GM19395 (cell line): Measurements from ENCODE around the gene BPHL.
"Not testable (repeated sequence)": the region's sequence is repeated elsewhere in the genome, so short reads cannot be mapped to it uniquely, and the experiment has no call there.

Experiments used
- ATAC-seq: cut with Tn5 transposase; IDR thresholded peaks from one replicate; pipeline ENCODE4 v1.9.1; 2021; ENCODE audit warnings: mild to moderate bottlenecking, moderate library complexity; ENCODE audit not compliant: unreplicated experiment

BPHL gene

DNA sequence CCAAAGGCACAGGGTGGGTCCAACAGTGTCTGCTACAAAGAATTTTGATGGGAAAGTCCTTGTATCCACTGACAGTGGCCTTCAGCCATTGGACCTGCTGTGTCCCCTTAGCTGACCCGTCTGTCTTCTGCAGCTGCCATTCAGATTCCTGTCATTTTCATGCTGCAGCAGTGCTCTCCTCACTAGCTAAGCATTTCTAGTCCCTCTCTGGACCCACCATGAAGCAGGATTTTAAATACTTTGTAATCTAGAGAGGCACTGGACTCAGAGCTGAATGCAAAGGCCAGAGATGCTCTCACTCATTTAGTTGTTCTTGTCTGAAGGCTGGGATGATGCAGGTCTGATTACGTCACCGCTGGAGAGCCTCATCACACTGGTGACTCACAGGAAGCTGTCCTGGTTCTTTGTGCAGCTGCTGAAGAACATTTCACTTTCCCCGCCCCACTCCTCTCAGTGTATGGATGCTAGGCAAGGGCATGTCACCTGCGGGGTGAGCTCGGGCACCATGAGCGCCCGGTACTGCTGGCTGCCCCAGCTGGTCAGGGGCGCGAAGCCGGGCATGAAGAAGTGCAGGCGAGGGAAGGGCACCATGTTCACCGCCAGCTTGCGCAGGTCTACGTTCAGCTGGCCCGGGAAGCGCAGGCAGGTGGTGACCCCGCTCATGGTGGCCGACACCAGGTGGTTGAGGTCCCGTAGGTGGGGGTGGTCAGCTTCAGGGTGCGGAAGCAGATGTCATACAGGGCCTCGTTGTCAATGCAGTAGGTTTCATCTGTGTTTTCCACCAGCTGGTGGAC, 58.2 kb downstream of the BPHL start:
- ATAC-seq: no peak

GRCh38 chr6:3178666-3179065, 60.2 kb downstream of the BPHL start:
- not testable (repeated sequence) for ATAC-seq

DNA sequence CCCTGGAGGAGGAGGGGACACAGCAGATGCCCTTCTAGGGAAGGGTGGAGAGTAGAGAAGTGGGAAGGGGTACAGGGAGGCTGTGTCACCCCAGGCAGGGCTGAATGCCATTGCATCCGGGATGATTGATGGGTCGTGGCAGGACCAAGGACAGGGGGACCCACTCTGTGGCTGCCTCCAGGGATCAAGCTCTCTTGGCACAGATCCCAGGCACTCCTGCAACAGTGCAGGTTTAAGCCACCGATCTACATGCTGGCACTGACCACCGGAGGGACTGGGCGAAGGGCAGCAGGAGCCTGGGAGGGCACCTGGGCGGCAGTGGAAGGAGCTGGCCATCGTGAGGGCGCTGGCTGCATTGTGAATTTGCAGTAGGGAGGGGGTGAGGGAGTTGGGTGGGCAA, 61.4 kb downstream of the BPHL start:
- not testable (repeated sequence) for ATAC-seq

DNA sequence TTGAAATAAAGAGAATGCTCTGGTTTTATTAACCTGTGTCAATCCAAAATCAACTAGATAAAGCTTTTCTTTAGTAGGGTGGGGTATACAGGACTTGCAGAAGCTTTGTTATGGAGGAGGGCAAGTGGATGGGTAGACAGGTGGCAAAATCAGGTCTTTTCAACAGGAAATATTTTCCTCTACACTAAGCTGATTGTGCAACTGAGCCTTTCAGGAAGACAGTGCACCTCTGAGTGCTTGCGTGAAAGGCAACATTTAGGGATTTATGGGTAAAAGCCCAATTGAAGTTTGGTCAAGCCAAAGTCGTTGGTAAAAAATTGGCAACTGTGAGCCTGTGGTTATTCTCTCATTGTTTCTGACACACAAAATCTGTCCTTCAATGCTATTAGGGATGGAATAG, 62.6 kb downstream of the BPHL start:
- ATAC-seq: no peak

DNA sequence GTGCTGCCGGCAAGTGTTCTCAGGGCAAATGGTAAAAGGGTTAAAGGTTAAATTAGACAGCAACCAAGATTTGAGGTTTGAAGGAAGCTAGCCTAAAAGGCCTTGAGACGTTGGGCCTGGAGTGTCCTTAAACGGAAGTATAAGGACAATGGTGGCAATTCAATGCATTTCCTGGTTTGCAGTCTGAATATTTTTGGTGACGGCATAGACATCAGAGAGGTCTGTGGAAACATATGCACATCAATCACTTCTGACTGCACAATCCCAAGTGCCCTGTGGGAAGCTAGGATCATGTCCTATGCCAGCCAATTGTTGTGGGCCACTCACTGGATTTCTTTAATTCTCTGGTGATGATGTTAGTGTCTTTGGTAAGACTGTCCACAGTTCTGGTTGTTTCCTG, 64.6 kb downstream of the BPHL start:
- no peak for ATAC-seq

DNA sequence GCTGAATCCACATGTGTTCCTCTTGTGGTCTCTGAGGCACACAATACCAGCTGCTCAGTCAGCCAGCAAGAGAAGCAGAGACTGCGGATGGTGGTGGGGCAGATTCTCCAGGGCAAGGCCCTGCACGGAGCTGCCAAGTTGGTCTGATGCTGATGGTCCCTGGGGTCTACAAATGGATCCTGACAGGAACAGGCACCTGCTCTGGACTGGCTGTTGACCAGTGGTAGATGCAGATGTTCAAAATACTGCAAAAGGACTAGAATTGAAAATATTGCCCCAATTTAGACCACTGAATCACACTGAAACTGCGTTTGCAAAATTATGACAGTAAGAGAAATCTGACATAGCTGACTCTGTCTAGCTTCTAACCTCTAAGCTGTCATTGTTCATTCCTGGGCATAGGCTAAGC, 68.5 kb downstream of the BPHL start:
- ATAC-seq: no peak

DNA sequence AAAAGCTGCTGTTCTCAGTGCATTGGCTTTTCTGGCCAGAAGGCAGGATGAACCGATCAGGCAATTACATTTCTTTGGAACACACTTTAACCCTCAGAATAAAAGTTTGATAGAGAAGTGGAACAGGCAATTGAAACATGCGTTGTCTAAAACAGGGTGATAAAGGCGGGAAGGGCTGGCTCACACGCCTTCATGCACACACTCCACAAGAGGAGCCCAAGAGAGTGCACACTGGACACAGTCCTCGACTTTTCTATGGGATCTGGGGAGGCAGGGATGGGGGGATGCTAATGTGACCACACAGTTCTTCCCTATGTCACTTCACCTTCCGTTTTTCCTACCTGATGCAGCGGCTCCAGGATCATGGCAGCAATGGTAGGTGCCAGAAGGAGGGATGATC, 69.8 kb downstream of the BPHL start:
- ATAC-seq: no peak

DNA sequence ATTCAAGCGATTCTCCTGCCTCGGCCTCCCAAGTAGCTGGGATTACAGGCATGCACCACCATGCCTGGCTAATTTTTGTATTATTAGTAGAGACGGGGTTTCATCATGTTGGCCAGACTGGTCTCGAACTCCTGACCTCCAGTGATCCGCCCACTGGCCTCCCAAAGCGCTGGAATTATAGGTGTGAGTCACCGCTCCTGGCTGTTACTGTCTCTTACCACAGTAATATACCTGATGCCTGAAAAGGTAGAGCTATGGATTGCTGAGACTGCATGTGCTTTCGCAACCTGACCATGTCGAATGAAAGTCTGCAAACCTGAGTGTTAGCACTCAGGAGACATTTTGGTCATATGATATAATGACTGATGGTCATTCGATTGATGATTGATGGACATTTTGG, 70.7 kb downstream of the BPHL start:
- not testable (repeated sequence) for ATAC-seq

DNA sequence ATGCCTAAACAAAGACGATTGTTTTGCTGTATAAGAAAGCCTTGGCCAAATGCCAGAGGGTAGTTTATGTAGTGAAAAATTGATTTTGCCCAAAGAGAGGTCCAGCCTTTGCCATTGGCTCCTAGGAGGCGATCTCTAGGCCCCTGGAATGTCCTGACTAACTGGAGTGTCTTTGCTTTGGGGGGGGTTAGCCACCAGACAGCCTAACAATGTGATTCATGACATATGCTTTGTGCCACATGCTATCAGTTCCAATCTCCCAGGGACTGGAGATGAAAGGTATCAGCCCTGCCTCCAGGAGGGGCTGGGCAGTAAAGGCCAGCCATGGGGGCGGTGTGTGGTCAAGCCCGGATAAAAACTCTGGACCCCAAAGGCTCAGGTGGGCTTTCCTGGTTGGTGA, 71.5 kb downstream of the BPHL start:
- no peak for ATAC-seq

GRCh38 chr6:3190779-3191178, 72.3 kb downstream of the BPHL start:
- no peak for ATAC-seq

DNA sequence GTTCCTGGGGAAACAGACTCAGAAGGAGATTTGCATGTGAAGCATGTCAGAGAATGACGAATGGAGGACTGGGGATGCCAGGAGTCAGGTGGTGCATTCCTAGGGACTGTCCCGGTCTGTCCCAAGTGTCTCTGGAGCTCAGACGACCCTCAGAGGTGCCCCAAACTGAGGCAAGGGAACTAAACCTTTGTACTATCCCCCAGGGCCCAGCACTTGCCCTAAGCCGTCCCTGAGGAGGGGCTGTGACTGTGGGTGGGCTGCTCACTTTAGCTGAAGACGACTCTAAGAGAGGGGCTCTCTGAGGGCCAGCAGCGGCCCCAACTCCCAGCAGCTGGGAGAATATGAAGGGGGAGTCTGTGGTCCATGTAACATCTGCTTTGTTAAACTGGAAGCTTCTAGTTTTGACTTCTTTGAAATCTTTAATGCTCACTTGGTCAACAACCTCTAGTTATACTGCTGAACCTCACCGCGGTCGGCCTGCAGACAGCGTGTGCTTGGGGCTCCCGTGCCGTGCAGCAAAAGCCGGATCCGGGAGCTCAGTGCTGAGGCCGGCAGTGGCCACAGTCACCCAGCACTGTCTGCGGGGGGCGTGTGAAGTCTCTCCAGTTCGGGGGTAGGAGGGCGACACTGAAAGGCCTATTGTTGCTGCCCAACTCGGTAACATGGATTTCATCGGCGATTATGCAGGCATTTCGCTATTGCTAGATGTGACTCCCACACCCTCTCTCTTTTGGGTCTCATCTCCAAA, 74.8 kb downstream of the BPHL start:
- ATAC-seq: no peak

GRCh38 chr6:3194535-3195419, 76.3 kb downstream of the BPHL start:
- ATAC-seq: no peak

DNA sequence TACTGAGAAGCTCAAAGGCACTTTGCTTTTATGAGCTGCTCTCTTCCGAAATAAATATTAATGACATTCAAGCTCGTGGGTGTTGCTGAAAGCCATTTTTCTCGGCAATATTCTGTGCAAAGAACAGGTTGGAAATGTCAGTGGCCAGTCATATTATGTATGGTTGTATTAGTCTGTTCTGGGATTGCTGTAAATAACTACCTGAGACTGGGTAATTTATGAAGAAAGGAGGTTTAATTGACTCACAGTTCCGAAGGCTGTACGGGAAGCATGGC, 76.8 kb downstream of the BPHL start:
- ATAC-seq: no peak

DNA sequence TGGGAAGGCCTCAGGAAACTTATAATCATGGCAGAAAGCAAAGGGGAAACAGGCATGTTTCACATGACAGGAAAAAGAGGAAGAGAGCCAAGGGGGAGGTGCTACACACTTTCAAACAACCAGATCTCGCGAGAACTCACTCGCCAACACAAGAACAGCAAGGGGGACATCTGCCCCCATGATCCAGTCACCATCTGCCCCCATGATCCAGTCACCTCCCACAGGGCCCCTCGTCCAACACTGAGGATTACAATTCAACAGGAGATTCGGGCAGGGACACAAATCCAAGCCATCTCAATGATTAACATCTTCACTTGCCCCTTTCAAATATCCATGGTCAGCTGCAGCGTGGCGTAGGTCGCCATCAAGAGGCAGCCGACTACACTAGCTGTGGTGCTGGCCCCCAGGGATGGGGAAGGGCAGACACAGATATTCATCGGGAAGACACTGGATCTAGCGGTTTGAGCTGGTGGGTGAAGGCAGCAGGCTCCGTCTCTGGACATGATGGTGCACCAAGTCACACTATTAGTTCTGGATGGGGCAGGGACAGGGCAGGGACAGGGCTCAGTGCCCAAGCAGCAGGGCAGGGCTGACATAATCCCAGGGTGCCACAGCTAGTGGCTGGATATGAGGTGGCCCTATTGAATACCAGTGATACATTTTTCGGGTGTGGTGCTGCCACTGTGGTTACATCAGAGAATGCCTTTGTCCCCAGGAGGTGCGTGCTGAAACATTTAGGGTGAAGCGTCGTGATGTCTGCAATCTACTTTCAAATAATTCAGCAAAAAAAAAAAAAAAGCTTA, 77.4 kb downstream of the BPHL start:
- no peak for ATAC-seq

GRCh38 chr6:3196770-3197169, 78.3 kb downstream of the BPHL start:
- no peak for ATAC-seq

- not testable (repeated sequence) for ATAC-seq
These were observed 79.2 kb downstream of the BPHL start for GRCh38 chr6:3197734-3198133.

- no peak for ATAC-seq
These were observed 80.9 kb downstream of the BPHL start for GRCh38 chr6:3199382-3199781.

DNA sequence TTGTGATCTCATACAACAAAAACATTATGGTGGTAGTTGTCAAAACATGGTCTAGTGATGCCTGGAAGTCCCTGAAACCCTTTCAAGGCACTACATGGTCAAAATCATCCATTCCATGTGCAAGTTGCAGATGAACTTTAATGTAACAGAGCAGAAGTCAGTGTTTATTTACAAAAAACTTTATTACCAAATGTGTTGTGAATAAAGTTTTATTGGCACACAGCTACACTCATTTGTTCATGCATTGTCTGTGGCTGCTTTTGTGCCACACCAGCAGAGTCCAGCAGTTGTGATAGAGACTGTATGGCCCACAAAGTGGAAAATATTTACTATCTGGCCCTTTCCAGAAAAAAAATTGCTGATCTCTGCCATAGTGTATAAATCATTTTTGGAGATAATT, 82.2 kb downstream of the BPHL start:
- ATAC-seq: no peak

GRCh38 chr6:3201388-3201787, 82.9 kb downstream of the BPHL start:
- ATAC-seq: no peak
